NCI-H524 (cell line): Measurements from ENCODE around the gene ARID3B.

ENCODE experiments used
- DNase-seq, 2 experiments: peaks; one replicate each; lab custom pipeline; 2025; lab: John Stamatoyannopoulos, UW

ARID3B gene

DNA sequence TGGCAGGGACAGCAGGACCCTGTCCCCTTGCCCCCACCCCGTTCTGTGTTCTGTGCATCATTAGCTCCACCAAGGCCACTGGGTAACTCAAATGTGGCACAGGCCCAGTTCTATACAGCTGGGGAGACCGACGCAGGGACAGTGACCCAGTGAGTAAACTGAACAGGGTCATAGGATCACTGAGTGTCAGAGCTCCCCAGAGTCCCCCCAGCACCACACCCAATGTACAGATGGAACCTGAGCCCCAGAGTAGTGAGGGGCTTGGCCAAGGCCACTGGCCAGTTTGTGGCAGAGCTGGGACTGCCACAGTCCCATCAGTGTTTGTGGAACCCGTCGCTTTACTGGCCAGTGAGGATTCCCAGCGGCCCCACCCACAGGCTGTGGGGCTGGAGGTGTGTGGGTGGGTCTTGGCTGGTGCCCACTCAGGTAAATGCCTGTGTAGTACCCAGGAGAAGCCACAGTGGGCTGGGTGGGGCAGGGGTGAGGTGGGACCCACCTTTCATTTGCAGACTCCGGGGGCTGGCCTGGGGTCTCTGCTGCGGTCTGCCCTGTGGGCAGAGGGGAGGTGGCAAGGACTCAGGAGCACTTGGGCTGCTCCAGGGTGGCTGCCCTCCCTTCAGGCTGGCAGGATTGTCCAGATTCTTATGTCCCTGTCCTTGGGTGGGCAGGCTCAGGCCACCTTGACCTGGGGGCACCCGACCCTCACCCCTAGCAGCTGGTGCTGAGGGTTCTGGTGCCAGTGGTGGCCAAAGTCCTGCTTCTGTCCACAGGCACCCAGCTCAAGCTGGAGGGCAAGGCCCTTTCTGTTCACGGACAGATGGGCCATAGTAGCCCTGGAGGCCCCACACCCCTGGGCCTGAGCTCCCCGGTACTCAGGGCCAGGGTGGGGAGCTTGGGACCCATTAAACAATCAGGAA lies 63.0 kb downstream of the ARID3B start:
- DNase-seq, result no peak

DNA sequence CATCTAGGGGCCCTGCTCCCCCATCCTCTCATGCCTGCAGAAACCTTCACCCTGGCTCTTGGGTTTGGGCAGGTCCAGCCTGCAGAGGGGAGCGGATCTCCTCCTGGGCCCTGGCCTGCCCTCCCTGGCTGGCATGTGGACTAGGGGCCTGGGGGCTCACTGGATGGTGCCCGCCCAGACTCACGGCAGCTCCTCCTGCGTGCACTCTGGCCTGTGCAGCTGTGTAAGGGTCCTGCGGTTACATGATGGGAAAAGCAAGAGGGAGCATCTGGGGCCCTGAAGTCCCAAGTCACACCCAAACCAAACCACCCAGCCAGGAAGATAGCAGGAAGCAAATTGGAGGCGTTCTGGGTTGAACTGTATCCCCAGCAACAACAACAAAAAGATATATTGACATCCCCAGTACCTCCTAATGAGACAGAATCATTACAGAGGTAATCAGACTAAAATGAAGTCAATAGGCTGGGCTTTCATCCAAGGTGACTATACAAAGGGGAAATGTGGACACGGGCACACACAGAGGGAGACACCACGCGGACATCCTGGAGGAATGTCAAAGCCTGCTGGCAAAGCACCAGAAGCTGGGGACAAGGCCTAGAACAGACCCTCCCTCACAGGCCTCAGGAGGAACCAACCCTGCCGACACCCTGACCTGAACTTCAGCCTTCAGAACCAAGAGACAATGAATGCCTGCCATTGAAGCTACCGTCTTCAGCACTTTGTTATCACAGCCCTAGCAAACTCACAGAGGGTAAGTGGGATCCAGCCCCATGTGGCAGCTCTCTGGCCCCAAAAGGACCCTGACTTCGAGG lies 64.2 kb downstream of the ARID3B start:
- DNase-seq, result no peak

- no peak for DNase-seq
Measured at GRCh38 chr15:74605795-74606150, 64.8 kb downstream of the ARID3B start.

DNA sequence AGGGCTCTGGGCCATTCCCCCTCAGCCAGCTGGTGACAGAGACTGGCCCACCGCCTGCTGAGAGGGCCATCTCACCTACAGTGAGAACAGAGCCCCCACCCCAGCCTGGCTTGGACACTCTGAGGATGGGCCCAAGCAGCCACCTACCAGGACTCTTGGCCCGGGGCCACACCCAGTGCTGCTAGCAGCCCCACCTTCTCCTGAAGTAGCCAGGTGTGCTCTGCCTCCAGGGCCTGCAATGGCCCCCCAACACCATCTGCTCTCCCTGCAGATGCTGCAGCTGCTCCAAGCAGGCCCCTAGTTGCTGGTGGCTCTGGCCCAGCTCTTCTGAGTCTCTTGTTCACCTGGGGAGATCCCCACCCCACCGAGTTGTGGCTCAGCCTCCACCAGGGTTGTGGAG lies 67.8 kb downstream of the ARID3B start:
- peak; percentile 19 to 86 for DNase-seq

GRCh38 chr15:74609938-74610301 lies 68.9 kb downstream of the ARID3B start:
- no peak for DNase-seq

DNA sequence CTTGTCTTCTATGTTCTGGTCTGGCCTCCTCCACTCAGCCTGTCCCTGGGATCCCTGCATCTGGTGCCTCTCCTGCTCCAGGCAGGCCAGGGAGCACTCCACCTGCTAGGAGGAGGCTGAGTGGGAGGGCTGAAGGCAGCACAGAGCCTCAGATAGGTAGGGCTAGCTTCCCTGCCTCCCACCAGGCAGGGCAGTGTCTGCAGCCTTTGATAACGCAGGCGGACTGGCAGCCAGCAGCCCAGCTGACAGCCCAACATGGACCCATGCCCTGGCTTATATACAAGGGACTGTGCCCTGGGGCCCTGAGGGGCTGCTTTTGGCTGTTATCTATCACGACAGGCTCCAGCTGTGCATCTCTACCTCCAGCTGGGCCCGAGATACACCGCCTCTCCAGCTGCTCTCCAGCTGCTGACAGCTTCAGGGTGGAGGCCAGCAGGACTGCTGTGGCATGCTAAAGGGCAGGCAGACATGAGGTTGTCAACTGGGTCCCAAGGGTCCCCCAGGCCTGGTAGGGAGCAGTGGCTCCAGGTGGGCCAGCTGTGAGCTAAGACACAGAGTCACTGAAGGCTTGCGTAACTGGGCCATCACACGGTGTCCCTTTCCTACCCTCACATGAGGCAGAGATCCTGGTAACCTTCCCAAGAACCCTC lies 69.4 kb downstream of the ARID3B start:
- DNase-seq, result peak in 1 of 2 experiments; percentile 67

DNA sequence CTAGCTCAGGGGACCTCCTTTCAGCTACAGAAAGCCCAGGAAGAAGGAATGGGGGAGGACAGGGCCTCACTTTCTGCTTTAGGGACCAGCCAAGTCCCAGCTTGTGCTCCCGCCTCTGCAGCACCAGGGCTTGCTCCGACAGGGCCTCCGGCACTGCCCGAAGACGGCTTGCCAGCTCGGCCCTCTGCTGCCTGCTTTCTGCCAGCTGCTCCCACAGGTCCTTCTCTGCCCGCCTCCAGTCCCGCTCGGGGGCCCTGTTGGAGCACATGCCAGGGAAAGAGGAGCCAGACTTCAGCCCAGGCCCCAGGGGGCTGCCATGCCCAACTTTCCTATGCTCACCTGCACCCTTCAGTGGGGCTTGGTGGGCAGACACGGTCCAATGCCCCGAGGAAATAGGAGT lies 70.3 kb downstream of the ARID3B start:
- no peak for DNase-seq

DNA sequence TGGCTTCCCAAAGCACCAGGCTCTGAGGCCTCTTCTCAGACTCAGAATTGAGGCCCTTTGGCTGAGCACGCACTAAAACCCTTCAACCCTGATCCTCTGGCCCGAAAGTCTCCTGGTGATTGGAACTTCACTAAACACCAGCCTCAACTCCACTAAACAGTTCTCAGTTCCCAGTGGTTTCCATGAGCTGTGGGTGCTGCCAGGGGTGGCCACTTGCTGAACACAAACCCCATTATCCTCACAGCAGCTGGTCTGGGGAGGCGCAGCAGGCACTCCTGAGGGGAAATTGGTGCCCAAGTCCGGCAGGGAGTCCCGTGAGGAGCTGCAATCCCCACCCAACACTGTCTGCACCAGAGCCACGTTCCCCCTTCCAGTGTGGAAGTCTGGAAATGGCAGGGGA lies 70.8 kb downstream of the ARID3B start:
- DNase-seq, result no peak

DNA sequence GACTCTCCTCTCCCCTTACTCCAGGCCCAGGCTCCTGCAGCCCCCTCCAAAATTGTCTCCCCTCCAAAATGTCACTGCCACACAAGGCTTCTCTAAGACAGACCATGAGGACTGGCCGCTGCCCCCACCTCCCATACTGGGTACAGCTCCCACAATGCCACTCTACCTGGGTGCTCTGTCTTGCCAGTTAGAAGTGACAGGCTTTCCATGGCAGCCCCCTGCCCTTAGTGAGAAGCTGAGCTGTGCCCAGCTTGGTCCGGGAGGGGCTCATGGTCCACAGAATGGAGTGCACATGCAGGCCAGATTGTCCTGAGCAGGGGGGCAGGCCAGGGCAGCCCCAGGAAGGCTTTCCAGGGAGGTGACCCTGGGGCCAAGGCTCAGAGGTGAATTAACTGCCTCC lies 71.7 kb downstream of the ARID3B start:
- DNase-seq, result no peak

DNA sequence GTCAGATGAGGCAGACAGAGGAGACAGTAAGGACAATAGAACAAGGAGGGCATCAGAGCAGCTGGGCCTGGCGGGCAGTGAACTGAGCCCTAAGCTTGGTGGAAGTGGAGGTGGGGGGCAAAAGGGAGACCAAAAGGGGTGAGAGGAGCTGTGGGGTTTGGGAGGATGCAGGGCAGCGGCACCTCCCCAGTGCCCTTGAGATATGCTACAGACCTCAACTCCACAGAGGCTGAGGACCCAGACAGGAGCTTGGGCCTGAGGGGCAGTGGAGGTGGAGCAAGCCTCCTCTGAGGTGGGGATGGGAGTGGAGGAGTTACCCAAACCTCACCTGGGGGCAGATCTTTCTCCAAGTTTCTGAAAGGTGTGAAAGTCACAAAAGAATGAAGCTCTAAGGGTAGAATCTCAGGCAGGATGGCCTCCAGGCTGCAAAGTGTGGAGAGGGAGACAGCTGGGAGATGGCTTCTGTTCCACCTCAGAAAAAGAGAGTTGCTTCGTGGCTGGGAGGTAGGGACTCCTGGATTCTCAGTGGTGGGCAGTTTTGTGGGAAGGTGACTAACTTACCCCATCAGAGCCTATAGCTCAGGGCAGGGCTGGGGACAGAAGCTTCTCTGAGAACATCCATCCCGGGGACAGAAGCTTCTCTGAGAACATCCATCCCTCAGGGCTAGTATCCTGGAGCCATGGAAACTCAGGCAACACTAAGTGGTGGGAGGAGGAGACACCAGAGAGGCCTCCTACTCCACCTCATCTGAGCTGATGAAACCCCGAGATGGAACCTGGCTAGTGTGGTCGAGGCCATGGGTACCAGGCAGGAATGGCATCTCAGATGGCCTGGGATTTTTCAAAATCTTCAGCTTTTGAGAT lies 72.3 kb downstream of the ARID3B start:
- DNase-seq, result no peak

DNA sequence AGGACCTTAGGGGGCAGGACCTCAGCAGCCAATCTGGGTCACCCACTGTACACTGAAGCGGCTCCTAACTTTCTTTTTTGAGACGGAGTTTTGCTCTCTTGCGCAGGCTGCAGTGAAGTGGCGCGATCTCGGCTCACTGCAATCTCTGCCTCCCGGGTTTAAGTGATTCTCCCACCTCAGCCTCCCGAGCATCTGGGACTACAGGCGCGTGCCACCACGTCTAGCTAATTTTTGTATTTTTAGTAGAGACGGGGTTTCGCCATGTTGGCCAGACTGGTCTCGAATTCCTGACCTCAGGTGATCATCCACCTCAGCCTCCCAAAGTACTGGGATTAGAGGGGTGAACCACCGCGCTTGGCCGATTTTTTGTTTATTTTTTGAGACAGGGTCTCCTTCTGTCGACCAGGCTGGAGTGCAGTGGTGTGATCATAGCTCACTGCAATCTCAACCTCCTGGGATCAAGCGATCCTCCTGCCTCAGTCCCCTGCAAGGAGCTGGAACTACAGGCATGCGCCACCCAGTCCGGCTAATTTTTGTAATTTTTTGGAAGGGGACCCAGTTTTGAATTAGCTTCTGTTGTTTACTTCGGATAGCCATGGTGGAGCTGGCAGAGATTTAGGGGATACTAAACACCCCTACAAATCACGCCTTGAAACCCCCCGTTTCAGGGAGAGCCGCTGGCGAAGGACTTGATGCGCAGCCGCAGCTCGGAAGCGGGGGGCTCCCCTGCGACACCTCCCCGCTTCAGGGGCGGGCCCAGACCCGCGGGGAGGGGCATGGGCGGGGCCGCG lies 73.1 kb downstream of the ARID3B start:
- DNase-seq, result no peak

DNA sequence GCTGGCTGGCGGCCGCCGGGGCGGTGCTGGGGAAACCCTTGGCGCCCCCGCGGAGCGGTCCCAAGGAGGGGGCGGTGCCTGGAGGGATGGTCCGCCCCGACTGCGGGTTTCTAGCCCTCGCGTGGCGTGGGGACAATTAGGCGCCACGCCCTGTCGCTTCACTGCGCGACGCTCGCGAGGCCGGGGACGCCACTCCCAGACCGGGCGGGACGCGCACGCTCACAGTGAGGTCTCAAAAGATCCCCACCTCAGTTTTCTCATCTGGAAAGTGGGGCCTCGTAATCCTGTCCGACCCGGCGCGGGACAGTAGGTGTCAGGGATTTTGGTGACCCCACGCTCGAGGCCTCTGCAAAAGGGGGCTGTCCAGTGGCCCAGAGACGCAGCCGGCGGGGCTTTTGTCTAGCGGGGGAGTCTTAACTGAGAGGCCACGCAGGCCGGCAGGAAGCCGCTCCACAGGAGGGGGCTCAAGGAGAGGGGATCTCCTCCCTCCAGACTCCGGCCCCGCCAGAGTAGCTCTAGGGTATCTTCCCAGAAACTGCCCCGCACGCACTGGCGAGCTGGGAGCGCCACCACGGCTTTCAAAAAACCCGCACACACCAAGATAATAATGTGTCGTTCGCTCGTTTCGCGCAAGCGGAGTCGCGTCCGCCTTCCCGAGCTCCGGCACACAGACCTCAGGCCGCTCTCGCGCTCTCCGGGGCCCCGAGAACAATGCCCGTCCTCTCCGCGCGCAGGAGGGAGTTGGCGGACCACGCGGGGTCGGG lies 73.9 kb downstream of the ARID3B start:
- peak; percentile 53 to 90 for DNase-seq

GRCh38 chr15:74615508-74616365 lies 74.7 kb downstream of the ARID3B start, which contains the start of gene CLK3:
CLK3 (plus strand) TSS chr15:74615836; CDS start chr15:74619197, 3,361 bp downstream.
- DNase-seq, result peak; percentile 90 to 97

DNA sequence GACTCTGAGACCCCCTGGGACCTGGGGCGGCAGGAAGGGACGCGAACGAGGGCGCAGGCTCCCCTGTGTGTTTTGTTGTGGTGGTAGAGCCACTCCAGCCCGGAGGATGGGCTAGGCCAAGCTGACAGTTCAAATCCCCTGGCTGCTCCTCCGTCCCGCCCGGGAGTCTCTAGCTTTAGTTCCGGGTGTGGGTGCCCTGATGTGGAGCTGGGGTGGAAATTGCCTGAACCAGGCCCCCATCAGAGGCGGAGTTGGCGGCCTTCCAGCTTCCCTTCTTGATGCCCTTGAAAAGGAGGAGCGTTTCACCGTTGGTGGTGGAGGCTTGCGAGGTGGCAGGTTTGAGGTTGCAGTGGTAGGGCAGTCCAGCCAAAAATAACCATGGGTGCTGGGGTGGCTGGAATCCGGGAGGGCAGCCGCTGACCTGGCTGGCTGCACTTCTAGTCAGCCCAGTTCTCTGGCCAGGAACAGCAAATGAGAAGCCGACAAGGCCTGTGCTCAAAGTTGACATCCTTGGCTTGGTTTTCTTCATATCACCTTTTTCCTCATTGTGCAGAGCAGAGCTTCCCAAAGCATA lies 75.4 kb downstream of the ARID3B start:
- DNase-seq, result peak in 1 of 2 experiments; percentile 37

GRCh38 chr15:74616996-74617395 lies 76.0 kb downstream of the ARID3B start:
- no peak for DNase-seq

- no peak for DNase-seq
Measured at GRCh38 chr15:74618841-74619596, 78.0 kb downstream of the ARID3B start.

GRCh38 chr15:74619916-74620635 lies 79.1 kb downstream of the ARID3B start:
- DNase-seq, result no peak
